ENCODE data around the gene ARID5B. TPM values are rescaled to one million over a fixed set of nuclear protein-coding genes. Genes with fewer than 3 reads are reported as not detected.

The ARID5B gene
- total and polyA plus RNA-seq, 2 of the 4 experiments (the other 2 are of a cell fraction) = 41.0 to 125 TPM

- CTCF ChIA-PET = interaction anchor here (1.4 kb wide), 1 partner anchor 9 kb away, joined by 3 read pairs; no protein-coding TSS in a partner anchor
- Histone ChIP-seq H3K4me2 (ENCODE audit: low read depth, low read length) (no peak overlapping the region), H2BK5ac (ENCODE audit: low read depth, low read length, poor library complexity, severe bottlenecking) (no peak overlapping the region), H4K5ac (ENCODE audit: low read depth, low read length) (no peak overlapping the region), H3K79me1 (ENCODE audit: low read depth in 1 of 2, low read length in 2 of 2) (no peaks in the 10 kb centered on the region), H2BK15ac (ENCODE audit: low read depth, low read length) (no peak overlapping the region), H3K23ac (ENCODE audit: low read depth, low read length) (no peak overlapping the region), H2AK9ac (replicated peaks; ENCODE audit: low read depth, low read length, poor library complexity) (no peak overlapping the region), H3K4me3 (ENCODE audit: insufficient read depth, low read depth, low read length) (no peak overlapping the region), H3K9me3 (ENCODE audit: control insufficient read depth, insufficient read depth, low read length) (no peaks in the 10 kb centered on the region), H3K27ac (ENCODE audit: insufficient read depth, low read length) (no peak overlapping the region), H2AFZ (replicated peaks; ENCODE audit: low read length, poor library complexity) (no peak overlapping the region), H2BK120ac (ENCODE audit: low read depth, low read length) (no peak overlapping the region), H4K91ac (ENCODE audit: insufficient read depth, low read depth, low read length) (no peak overlapping the region), H3K18ac (ENCODE audit: low read depth, low read length) (no peak overlapping the region), H3K56ac (ENCODE audit: extremely low read depth, insufficient read depth, low read length) (no peak overlapping the region), H3K9me1 (ENCODE audit: insufficient read depth, low read length) (no peaks in the 10 kb centered on the region), H3K4ac (ENCODE audit: low read depth, low read length) (no peak overlapping the region), H3K36me3 (ENCODE audit: control insufficient read depth, insufficient read depth, low read length) (no peaks in the 10 kb centered on the region), H2AK5ac (ENCODE audit: low read depth, low read length) (no peak overlapping the region), H3K27me3 (ENCODE audit: control insufficient read depth, insufficient read depth, low read length) (no peaks in the 10 kb centered on the region), H2BK20ac (ENCODE audit: low read depth, low read length) (no peak overlapping the region), H4K8ac (ENCODE audit: low read depth in 2 of 2, low read length in 2 of 2) (no peak overlapping the region), H3K9ac (ENCODE audit: low read depth, low read length) (no peak overlapping the region), H3K4me1 (ENCODE audit: control insufficient read depth, insufficient read depth, low read length) (no peaks in the 10 kb centered on the region), H3K14ac (replicated peaks; ENCODE audit: low read depth, low read length) (no peak overlapping the region), H4K20me1 (ENCODE audit: insufficient read depth, low read length) (no peaks in the 10 kb centered on the region)
- no TSS peak for BruUV-seq (replicated peaks)
- DNase-seq (no peak), ATAC-seq (ENCODE audit: low read depth) (no peak)
- POLR2A ChIA-PET (ENCODE audit: unreplicated experiment) = no interaction called here
- dilution Hi-C loops (cut with HindIII; ENCODE audit: low sequenced_read_pairs, unreplicated experiment) (no loop called here), in situ Hi-C loops (cut with MboI; ENCODE audit: low sequenced_read_pairs) (no loop called here), intact Hi-C loops (cut with micrococcal nuclease) (no loop called here)
- no peak for TF ChIP-seq SMC3 (IDR thresholded peaks at IDR 0.05; ENCODE audit: low read depth, low read length)
- TF ChIP-seq CHD1 (IDR thresholded peaks at IDR 0.05; ENCODE audit: low read depth, low read length) = no peak
- no peak for TF ChIP-seq POLR2A (IDR thresholded peaks at IDR 0.05; ENCODE audit: low read depth, low read length)
- no peak for TF ChIP-seq FOS (IDR thresholded peaks at IDR 0.05; ENCODE audit: low read depth, low read length)
- TF ChIP-seq RCOR1 (IDR thresholded peaks at IDR 0.05; ENCODE audit: insufficient replicate concordance, low read length) = no peak
- TF ChIP-seq MAZ (IDR thresholded peaks at IDR 0.05; ENCODE audit: borderline replicate concordance, low read depth, low read length) = no peak
- no peak for TF ChIP-seq NFE2L2 (IDR thresholded peaks at IDR 0.05; ENCODE audit: low read depth, low read length)
- no peak for TF ChIP-seq CTCF (conservative IDR thresholded peaks at IDR 0.05; ENCODE audit: low read depth, low read length)
- TF ChIP-seq RAD21 (IDR thresholded peaks at IDR 0.05; ENCODE audit: low read length) = no peak
- TF ChIP-seq MXI1 (IDR thresholded peaks at IDR 0.05; ENCODE audit: borderline replicate concordance, low read depth, low read length) = no peak
- no peak for TF ChIP-seq BHLHE40 (IDR thresholded peaks at IDR 0.05; ENCODE audit: low read depth, low read length)
- TF ChIP-seq CEBPB (IDR thresholded peaks at IDR 0.05; ENCODE audit: low read depth, low read length) = no peak
- TF ChIP-seq, protein P1, sequence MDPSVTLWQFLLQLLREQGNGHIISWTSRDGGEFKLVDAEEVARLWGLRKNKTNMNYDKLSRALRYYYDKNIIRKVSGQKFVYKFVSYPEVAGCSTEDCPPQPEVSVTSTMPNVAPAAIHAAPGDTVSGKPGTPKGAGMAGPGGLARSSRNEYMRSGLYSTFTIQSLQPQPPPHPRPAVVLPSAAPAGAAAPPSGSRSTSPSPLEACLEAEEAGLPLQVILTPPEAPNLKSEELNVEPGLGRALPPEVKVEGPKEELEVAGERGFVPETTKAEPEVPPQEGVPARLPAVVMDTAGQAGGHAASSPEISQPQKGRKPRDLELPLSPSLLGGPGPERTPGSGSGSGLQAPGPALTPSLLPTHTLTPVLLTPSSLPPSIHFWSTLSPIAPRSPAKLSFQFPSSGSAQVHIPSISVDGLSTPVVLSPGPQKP (IDR thresholded peaks at IDR 0.05; ENCODE audit: borderline replicate concordance, low read depth, low read length) = no peak
- TF ChIP-seq RFX5 (IDR thresholded peaks at IDR 0.05; ENCODE audit: low read depth, low read length) = no peak
- TF ChIP-seq USF2 (IDR thresholded peaks at IDR 0.05; ENCODE audit: low read depth, low read length) = no peak
- no peak for TF ChIP-seq MAFK (IDR thresholded peaks at IDR 0.05; ENCODE audit: low read depth, low read length)
- WGBS, 2 experiments (ENCODE audit: extremely low coverage in 2 of 2, insufficient read length in 1 of 2) = 80% methylated on average over 1 of the region's 1 CpG; no CpG with 5 or more reads in 1 of the 2 experiments
These were observed 41.7 kb upstream of the ARID5B start for GRCh38 chr10:61859786-61860185.
